Thyroid gland (tissue), 4 donors: ENCODE measurements around the gene ERICH6.

Source experiments
- CTCF ChIP-seq, 6 experiments: fragments of 200-600 bp in 3 of 6; fragments of 450-650 bp in 3 of 6; sonication (generic) in 3 of 6; IDR thresholded peaks; one replicate each; pipeline ENCODE4 v1.5.1; 2016 to 2019; ENCODE audit warnings: antibody characterized with exemption in 6 of 6, mild to moderate bottlenecking in 2 of 6, inconsistent platforms in 1 of 6, moderate library complexity in 1 of 6
- POLR2A ChIP-seq, 2 donors: fragments of 450-650 bp; IDR thresholded peaks; one replicate each; pipeline ENCODE4 v1.6.1; 2017; ENCODE audit warnings: antibody characterized with exemption in 2 of 2, mild to moderate bottlenecking in 2 of 2, moderate library complexity in 1 of 2

GRCh38 chr3:150610785-150611184, 92.9 kb downstream of the ERICH6 start:
- TF ChIP-seq CTCF (IDR thresholded peaks at IDR 0.05), result no peak
- no peak for TF ChIP-seq POLR2A (IDR thresholded peaks at IDR 0.05)
